ENCODE measurements around the gene CRLF3.
"Not testable (repeated sequence)": the region's sequence is repeated elsewhere in the genome, so short reads cannot be mapped to it uniquely, and the experiment has no call there.

CRLF3 gene

DNA sequence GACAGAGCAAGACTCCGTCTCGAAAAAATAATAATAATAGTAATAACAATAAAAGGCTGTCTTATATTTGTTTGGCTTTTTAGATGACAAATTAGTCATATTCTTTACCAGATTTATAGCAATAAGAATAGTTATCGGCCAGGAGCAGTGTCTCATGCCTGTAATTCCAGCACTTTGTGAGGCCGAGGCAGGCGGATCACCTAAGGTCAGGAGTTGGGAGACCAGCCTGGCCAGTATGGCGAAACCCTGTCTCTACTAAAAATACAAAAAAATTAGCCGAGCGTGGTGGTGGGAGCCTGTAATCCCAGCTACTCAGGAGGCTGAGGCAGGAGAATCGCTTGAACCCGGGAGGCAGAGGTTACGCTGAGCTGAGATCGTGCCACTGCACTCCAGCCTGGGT lies 10.3 kb downstream of the CRLF3 start:
- not testable (repeated sequence) for DNase-seq

DNA sequence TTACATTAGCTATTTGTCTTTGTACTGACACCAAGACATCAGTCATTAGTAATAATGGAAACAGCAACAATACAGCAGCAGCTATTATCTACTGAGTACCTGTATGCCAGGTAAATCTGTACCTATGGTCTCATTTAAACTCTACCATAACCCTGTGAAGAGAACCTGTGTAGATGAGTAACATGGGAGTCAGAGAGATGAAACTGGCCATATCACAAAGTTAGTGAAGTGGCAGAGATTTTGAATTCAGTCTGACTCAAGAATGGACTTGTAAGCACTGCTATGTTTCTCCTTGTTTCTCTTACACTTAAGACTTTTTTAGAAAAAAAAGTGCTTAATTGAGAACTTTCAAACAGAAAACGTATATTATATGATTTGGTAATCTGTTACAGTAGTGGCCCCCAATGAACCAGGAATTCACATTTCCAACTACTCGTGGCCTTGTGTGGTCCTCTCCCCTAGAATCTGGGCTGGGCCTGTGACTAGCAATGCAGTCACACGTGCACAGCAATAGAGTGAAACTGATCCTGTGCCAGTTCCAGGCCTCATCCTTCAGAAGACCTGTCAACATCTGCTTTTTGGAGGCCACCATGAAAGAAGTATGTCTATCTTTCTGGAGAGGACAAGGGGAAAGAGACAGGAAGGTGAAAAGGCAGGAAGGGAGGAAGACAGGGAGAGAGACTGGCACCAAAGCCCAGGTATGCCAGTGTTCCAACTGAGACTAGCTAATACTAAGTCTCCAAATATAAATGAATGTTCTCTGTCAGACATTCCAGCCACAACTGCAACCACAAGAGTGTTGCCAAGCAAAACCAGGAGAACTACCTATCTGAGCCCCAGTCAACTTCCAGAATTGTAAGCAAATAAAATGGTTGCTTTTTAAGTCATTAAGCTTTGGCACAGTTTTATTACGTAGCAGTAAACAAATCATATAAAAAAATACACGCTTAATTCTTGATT lies 12.0 kb downstream of the CRLF3 start:
- no peak for DNase-seq

DNA sequence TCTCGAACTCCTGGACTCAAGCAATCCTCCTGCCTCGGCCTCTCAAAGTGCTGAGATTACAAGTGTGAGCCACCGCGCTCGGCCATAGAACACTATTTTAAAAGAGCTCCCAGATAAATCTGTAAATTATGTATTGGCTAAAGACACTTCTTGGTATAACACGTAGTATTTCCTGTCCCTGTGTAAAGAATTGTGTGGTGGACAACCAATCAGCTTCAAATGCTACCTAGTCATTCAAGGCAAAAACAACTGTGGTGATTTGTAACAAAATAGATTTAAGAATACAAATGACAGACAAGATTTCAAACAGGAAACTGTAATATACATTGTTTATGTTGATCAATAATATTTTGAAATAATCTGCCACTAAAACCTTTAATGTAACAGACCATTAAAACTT lies 14.6 kb downstream of the CRLF3 start:
- no peak for DNase-seq

DNA sequence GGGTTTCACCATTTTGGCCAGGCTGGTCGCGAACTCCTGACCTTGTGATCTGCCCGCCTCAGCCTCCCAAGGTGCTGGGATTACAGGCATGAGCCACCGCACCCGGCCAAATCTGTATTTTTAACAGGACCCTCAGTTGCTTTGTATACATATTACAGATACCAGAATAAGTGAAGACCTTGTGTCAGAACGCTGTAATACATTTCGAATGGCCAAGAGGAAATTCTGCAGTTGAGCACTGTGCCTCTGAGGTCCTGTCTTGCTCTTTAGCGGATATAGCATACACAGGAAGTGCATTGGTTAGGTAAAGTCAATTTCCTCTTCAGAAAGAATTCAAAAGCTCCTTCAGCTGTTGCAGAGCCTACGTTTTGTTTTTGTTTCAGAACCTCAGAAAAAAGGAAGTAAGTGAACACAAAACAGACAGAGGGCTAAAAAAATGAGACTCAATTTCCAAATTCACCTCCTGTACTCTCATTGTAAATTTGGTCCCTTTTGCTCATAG lies 15.7 kb downstream of the CRLF3 start:
- peak; percentile 36 for DNase-seq

DNA sequence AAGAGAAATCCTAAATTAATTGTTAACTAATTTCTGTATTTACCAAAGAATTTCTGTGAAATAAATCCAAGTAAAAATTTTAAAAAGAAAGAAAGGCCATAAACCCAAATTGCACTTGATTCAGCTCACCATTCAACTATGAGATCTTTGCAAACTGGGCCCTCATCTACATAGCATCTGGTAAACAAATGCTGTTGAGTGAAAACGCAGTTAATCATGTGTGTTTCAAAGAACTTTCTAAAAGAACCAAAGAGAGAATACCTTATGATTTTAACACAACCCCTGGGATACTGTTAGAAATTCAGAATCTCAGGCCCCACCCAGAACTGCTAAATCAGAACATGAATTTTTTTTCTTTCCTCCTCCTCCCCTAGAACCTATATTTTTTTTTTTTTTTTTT lies 16.6 kb downstream of the CRLF3 start:
- DNase-seq = no peak

DNA sequence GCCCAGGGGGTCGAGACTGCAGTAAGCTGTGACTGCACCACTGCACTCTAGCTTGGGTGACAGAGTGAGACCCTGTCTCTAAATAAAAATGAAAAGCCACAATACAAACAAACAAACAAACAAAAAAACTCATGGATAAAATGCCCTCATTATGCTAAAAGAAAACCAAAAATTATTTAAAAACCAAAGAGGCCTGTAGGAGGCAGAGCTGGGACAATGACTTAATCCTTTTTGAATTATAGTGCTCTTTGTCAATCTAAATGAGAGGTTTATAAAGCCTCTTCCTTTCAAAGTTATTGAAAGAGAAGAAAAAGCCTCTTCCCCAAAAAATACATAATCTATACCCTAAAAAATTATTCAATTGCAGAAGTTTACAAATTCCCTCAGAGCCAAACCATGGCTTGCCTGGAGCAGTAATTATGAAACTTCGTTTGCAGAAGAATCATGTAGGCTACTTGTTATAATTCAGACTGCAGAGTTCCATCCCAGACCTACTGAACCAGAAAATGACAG lies 18.5 kb downstream of the CRLF3 start:
- no peak for DNase-seq

DNA sequence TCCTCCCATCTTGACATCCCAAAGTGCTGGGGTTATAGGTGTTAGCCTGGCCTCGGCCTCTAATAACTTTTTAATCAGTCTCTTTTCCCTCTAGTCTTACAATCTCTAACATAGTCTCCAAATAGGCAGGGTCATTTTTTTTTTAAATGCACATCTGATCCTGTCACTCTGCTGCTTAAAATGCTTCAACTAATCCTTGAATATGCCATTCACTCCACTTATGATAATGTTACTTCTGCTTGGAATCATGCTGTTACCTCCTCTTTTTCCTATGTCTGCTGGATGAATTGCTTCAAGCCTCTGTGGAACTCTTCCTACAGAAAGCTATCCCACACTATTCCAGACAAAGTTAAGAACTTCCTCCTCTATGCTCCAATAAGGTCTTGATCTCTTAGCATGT lies 22.8 kb downstream of the CRLF3 start:
- DNase-seq = no peak

DNA sequence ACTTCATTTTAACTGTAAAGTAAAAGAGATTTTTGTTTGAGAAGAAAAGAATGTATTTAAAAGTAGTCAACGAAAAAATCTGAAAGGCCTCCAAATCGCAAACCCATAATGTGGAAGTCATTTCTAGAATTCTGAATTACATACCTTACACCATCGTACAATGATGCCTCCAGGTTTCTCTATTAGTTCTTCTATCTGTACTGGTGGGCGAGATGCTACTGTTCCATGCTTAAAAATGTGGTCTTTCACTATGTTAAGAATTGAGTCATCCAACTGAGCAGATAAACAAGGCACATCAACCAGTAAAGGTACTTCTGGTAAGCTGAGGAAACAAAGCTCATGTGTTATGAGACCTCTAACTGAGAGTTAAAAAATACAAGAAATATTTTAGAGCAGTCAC lies 28.5 kb downstream of the CRLF3 start:
- DNase-seq = no peak

DNA sequence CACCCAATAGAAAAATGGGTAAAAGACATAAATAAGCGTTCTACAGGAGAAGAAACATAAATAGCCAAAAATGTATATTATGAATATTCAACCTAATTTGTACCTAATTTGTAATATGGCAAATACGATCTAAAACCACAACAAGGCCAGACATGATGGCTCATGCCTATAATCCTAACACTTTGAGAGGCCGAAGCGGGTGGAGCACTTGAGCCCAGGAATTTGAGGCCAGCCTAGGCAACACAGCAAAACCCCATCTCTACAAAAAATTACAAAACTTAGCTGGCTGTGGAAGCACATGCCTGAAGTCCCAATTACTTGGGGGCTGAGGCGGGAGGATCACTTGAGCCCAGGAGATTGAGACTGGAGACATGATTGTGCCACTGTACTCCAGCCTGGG lies 30.1 kb downstream of the CRLF3 start:
- DNase-seq = no peak

DNA sequence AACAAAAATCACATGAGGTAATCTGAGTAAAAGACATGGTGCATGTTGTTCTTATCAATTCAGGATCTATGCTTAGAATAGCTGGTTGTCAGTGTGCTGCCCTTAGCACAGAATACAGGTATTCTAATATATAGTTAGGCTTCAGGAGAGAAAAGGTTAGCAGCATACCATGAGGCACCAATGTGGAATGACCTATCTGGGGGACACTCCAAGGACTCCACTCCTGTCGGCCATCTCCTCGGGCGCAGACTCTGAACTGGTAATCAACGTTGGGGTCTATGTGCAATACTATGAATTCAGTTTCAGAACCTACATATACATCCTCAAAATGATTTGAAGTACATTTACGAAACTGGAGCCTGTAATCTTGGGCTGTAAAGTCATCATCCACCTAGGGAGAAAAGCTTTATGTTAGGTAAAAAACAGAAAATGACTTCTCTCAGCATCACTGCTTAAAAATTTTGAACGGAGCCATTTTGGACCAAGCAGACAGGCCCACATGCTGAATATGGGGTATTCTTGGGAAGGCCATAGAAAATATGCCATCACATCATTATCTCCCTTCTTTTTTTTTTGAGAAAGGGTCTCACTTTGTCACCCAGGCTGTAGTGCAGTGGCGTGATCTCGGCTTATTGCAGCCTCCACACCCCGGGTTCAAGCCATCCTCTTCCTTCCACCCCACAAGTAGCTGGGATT lies 31.1 kb downstream of the CRLF3 start:
- DNase-seq = no peak

DNA sequence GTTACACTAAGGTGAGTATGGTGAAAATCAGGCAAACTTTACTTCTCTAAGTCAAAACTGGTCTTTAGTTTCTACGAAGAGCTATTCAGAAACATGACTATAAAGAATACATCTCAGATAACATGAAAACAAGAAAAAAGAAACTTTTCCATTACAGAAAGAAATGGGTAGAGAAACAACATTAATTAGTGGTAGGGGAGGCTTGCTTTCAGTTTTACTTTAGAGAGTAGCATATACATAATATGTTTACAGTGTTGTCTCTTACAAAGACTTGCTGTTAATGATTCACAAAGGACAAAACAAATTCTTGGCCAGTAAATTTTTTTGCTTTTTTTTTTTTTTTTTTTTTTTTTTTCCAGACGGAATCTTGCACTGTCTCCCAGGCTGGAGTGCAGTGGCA lies 34.2 kb downstream of the CRLF3 start:
- DNase-seq = no peak

DNA sequence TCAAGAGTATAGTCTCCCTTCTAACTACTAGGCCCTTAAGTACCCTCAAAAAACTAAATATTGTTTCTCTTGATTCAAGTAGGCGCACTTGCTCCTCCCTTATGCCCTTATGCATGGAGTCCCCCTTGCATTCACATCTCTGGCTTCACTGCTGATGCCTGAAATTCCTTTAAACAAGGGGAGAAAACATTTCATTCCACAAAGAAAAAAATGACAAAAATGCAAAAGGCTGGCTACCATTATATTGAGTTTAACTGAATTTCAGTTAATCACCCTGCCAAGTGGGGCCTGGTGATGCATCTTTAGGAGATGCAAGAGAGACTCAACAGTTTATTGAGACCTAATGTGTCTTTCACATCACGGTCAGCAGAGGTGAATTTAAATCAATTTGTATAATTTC lies 35.6 kb downstream of the CRLF3 start:
- DNase-seq = no peak

DNA sequence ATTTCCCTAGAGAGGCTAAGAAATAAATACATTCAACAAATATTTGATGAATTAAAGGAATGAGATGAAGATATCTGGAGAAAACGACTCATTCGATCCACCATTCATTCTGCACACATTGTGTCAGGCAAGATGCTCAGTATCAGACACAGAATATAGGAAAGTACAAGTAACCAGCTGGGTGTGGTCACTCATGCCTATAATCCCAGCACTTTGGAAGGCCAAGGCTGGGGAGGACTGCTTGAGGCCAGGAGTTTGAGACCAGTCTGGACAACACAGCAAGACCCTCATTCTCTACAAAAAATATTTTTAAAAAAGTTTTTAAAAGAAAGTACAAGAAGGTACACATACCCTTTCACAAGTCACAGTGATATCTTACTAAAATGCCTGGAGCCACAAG lies 42.3 kb downstream of the CRLF3 start:
- no peak for DNase-seq

DNA sequence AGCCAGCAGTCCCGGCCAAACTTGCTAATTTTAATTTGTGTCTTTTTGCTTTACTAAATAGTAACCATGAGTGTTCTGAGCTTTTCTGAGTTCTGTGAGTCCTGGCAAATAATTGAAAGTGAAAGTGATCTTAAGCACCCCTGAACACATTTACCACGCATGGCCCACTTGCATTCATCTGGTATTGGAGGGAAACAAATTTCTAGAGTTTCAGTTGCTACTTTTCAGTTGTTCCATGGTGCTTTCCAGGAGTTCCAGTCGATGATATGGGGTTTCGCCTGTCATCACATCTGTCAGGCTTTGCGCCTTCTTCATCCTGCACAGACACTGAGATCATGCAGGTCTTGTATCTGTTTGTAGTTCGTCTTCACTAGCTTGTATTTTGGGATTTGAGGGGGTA lies 44.1 kb downstream of the CRLF3 start:
- DNase-seq = no peak

DNA sequence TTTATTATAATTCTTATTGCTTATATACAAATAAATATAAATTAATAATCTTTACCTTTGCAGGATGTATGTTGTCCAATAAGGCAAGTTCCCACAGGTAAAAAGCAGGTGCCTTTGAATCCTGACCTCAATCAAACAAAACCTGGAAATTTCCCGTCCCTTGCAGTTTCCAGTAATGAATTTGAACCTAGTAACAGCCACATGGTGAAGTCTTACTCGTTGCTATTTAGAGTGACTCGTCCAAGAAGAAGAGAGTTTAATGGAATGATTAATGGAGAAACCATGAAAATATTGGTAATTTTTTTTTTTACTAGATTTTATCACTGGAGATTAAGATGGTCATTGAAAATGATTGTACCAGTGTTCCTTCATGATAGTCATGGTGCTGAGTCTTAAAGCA lies 55.7 kb downstream of the CRLF3 start:
- DNase-seq = not testable (repeated sequence)

DNA sequence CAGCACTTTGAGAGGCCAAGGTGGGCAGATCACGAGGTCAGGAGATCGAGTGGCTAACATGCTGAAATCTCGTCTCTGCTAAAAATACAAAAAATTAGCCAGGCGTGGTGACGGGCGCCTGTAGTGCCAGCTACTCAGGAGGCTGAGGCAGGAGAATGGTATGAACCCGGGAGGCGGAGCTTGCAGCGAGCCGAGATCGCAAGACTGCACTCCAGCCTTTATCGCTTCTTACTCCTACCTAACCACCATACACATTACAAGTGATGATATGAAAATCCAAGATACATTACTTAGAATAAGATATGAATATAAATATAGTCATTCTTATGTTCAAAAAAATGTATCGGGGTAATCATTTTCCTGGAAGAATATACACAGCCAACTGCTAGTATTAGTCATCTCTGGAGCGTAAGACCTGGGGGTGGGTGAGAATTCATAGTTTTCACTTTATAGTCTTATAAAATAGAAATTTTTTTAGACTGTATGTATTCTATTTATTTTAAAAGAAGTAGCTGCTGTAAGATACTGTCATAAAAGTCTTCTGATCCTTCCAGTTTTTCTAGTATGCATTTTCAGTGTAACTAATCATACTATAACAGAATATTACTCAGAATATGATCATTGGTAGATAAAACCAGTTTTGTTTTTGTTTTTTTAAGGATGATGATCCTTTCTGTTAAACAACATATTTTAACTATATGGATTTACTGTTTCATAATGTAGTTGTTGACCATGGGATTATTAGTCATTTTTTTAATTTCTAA lies 56.7 kb downstream of the CRLF3 start:
- DNase-seq = not testable (repeated sequence)

DNA sequence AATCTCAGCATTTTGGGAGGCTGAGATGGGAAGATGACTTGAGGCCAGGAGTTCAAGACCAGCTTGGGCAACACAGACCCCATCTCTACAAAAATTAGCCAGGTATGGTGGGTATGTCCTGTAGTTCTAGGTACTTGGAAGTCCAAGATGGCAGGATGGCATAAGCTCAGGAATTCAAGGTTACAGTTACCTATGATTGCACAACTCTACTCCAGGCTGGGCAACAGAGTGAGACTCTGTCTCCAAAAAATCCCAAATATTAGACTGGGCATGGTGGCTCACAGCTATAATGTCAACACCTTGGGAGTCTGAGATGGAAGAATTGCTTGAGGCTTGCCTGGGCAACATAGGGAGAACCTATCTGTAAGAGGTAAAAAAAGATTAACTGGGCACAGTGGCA lies 63.4 kb downstream of the CRLF3 start:
- no peak for DNase-seq

DNA sequence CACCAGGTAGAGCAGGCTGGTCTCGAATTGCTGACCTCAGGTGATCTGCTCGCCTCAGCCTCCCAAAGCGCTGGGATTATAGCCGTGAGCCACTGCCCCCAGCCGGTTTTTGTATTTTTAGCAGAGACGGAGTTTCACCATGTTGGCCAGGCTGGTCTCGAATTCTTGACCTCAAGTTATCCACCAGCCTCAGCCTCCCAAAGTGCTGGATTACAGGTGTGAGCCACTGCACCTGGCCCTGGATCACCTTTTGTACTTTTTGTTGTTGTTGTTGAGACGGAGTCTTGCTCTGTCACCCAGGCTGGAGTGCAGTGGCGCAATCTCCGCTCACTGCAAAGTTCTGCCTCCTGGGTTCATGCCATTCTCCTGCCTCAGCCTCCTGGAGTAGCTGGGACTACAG lies 71.2 kb downstream of the CRLF3 start:
- not testable (repeated sequence) for DNase-seq

DNA sequence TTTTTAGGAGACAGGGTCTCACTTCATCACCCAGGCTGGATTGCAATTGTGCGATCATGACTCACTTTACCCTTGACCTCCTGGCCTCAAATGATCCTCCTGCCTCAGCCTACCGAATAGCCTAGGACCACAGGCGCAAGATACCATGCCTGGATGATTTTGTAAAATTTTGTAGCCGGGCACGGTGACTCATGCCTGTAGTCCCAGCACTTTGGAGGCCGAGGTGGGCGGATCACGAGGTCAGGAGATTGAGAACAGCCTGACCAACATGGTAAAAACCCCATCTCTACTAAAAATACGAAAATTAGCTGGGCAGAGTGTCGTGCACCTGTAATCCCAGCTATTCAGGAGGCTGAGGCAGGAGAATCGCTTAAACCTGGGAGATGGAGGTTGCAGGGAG lies 73.5 kb downstream of the CRLF3 start:
- DNase-seq = not testable (repeated sequence)

DNA sequence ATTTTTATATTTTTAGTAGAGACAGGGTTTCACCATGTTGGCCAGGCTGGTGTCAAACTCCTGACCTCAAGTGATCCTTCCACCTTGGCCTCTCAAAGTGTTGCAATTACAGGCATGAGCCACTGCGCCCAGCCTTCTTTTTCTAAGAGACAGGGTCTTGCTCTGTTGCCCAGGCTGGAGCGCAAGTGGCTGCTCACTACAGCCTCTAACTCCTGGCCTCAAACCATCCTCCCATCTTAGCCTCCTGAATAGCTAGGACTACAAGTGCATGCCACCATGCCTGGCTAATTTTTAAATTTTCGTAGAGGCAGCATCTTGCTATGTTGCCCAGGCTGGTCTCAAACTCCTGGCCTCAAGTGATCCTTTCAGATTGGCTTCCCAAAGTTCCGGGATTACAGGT lies 76.9 kb downstream of the CRLF3 start:
- DNase-seq = not testable (repeated sequence)

DNA sequence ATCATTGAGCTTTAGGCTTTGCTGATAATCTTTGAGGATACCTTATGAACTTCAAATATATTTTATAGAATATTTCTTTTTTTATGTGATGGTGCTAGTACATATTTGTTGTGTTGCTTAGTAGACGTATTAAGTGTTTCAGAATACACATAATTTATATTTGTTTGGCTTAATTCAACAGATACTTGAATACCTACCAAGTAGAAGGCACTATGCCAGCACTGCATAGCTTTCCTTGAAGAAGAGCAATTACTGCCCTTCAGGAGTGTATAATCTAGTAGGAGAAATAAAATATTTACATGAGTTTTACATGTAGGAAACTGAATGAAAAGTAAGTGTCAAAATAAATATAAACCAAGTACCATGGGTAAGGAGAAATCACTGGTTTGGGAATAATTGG lies 81.8 kb downstream of the CRLF3 start:
- not testable (repeated sequence) for DNase-seq

DNA sequence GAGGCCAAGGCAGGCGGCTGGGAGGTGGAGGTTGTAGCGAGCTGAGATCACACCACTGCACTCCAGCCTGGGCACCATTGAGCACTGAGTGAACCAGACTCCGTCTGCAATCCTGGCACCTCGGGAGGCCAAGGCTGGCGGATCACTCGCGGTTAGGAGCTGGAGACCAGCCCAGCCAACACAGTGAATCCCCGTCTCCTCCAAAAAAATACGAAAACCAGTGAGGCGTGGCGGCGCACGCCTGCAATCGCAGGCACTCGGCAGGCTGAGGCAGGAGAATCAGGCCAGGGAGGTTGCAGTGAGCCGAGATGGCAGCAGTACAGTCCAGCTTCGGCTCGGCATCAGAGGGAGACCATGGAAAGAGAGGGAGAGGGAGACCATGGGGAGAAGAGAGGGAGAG lies 88.1 kb downstream of the CRLF3 start:
- DNase-seq = not testable (repeated sequence)

DNA sequence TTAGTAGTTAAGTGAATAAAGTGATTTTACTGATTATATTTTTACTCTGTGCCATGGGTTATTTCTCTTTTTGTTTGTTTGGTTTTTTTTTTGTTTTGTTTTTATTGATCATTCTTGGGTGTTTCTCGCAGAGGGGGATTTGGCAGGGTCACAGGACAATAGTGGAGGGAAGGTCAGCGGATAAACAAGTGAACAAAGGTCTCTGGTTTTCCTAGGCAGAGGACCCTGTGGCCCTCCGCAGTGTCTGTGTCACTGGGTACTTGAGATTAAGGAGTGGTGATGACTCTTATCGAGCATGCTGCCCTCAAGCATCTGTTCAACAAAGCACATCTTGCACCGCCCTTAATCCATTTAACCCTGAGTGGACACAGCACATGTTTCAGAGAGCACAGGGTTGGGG lies 88.8 kb downstream of the CRLF3 start:
- not testable (repeated sequence) for DNase-seq

All from activated gamma-delta T cell treated with Interleukin-2 at 50 U/mL for 16 hours (primary cell).